Fibroblast of skin of left biceps (primary cell): ENCODE measurements around the gene UTS2B.

Experiments used
- DNase-seq, 2 experiments: peaks; one replicate each; pipeline ENCODE4 v3.0.0-alpha.2; 2013; ENCODE audit warnings: low read depth in 2 of 2

UTS2B gene

DNA sequence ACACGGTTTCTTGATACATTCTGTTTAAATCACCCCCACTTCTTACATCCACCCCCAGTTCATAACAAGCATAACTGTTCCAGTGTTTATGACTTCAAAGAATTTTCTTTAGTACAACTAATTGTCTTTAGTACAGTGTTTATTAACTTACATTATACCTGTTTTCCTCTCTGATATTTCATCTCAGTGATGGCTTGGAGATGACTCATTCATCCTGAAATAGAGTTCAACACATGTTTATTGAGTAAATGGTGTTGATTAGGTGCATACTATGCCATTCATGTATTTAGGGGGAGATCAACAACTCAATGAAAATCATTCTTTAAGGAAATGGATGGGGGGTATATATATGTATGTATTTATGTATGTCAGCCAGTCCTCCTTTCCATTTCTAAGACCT, 21.7 kb upstream of the UTS2B start:
- no peak for DNase-seq

DNA sequence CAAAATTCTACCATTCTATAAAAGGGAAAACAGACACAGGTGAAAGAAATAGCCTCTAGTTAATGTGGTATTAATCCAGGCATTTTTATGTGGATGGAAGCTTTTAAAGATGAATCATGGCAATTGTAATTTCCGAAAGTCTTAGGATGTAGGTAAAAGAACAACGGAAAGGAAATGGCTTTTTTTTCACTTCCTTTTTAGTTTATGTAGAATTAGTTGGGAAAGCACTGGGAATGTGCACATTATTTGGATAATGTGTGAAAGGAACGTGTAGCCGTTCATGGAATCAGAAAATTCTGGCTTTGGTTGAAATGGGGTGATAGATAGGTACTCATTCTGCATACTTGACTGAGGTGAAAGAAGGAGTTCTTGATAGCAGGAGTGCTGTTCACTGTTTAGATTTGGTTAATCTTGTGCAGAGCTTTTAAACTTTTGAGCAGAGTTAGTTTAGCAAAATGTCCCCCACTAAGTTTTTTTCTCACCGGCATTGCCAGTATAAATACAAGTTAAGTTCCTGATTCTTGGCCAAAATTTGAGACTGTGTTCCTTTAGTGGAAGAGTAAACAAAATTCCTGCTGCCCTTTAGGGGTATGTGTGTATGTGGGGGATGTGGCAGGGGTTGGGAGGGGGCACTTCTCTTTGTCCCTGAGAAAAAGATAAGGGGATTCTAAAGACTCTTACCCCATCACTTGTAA, 20.2 kb upstream of the UTS2B start:
- no peak for DNase-seq

GRCh38 chr3:191348098-191348497, 17.8 kb upstream of the UTS2B start:
- DNase-seq: no peak

GRCh38 chr3:191347228-191347627, 16.9 kb upstream of the UTS2B start:
- DNase-seq: no peak

DNA sequence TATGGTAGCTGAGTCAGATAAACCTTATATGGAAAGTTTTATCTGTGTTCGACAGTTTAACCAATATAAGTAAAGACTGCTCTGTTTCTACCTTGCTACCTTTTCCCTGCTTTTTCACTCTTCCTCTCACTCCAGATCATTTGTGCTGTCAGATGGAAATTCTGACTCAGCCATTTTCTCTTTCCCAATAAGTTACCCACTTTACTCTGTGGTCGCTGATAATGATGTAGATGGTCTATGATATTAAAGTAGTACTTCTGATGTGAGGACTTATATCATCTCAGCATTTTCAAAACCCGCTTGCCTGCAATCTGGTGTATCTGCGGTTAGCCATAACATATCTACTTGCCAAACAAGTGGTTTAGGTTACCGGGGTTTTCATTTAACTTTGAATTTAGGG, 15.0 kb upstream of the UTS2B start:
- DNase-seq: no peak

DNA sequence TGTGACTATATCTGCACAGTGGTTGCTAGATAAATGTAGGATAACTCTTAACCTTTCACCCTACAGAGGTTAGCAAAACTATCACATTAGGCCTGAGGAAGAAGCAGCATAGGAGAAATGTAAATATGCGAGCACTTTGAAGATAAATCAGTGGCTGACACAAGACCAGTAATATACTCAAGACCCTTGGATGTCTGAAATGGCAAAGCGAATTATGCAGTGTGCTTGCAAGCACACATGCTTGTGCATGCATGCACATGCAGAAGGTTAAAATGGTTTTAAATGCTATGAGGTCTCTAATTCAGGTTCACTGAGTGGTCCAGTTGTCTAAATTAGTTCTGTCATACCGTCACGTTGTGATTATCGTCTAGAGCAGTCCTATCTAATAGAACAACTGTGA, 13.6 kb upstream of the UTS2B start:
- DNase-seq: no peak

DNA sequence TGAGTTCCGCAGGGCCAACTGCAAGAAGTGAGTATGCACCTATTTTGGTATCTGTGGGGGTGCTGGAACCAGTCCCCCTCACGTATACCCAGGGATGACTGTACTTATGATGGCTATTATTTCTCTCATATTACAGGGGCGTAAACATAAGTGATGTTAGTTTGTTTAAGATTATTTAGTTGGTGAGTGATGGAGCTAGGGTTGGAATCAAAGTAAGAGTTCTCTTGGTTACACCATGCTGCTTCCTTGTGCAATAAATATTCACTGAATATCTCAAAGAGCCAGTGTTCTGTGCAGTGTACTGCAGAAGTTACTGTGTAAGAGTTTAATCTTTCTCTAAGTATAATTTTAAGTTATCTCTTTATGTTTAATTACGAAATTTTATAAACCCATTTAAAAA, 12.8 kb upstream of the UTS2B start:
- no peak for DNase-seq

- no peak for DNase-seq
Observed at GRCh38 chr3:191342411-191342810, 12.1 kb upstream of the UTS2B start.

- no peak for DNase-seq
Observed at GRCh38 chr3:191342006-191342405, 11.7 kb upstream of the UTS2B start.

- no peak for DNase-seq
Observed at GRCh38 chr3:191340966-191341365, 10.6 kb upstream of the UTS2B start.

DNA sequence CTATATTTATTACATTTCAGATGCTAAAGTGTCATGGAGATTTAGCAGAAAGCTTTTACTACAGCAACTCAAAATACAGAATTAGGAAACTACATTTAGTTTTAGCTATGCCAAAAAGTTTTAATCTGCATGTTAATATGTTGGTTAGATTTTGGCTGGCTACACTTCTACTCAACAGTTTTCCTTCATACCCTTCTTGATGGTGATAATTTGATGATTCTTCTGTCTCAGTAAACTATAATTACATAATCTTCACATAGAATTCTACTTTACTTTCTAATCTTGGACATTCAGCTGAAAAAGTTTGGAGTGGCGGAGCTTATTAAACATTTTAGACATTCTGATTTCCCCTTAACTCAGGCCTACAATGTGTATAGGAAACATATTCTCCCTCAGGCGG, 10.0 kb upstream of the UTS2B start:
- no peak for DNase-seq

GRCh38 chr3:191339316-191339917, 9.1 kb upstream of the UTS2B start:
- DNase-seq: no peak

GRCh38 chr3:191338177-191338488, 7.8 kb upstream of the UTS2B start:
- no peak for DNase-seq

DNA sequence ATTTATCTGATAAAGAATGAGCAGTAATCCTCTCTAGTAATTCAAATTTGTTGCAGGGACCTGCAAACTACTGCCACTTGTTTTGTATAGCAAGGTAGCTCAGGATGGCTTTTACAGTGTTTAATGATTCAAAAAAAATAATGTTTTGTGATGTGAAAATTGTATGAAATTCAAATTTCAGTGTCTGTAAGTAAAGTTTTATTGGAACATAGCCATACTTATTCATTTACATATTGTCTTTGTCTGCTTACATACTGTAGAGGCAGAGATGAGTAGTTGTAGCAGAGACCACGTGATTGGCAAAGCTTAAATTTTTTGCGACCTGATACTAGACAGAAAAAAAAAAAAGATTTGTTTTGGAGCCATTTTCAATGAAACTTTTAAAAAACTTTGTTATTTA, 6.5 kb upstream of the UTS2B start:
- no peak for DNase-seq

- DNase-seq: no peak
Observed at GRCh38 chr3:191334346-191334893, 4.1 kb upstream of the UTS2B start.

- DNase-seq: no peak
Observed at GRCh38 chr3:191333298-191333880, 3.1 kb upstream of the UTS2B start.

DNA sequence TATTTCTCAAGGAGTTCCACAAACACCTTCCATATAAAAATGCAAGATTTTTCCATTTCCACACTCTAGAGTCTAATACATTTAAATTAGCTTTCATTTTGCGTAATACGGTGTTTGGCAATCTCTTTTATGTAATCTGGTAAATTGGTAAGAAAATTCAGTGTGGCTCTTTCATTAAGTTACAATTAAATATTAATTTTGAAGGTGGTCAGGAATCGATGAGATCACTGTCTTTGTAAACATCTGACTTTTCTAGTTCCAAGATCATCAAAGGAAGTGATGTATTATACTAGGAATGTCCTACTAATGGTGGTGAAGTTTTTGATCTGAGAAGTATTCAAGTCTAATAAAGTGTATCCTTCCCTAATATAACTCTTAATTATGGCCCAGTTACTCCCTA, 1.1 kb upstream of the UTS2B start:
- DNase-seq: no peak

DNA sequence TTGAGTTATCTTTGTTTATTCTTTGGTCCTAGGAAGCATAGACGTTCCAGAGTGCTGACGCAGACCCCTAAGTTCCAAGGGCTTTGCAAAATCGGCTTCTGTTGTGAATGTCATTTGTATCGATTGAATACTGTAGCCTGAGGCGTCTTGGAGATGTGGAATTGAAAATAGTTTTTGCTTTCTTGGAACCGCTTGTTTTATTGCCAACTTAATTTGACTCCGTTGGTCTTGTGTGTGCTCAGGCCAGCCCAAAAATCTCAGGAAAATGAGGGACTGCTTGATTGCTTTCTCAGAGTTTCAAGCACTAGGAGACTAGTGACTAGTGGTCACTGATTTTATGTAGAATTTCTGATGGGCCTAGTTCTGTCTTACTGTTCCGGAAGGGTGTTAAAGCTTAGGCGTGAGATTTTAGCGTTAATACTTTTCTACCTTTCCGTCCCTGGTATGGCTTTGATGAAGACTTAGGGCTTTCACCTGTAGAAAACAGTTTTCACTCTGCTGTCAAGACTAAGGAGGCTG, 263 bp upstream of the UTS2B start:
- DNase-seq: peak; percentile 29 to 36

GRCh38 chr3:191328962-191329653, 1.2 kb downstream of the UTS2B start, which contains the start of gene CCDC50:
Gene CCDC50 (plus strand): TSS chr3:191329394. CDS start chr3:191329675, 281 bp downstream.
- DNase-seq: peak in 1 of 2 experiments; percentile 36

- no peak for DNase-seq
Observed at GRCh38 chr3:191328383-191328961, 1.9 kb downstream of the UTS2B start.

DNA sequence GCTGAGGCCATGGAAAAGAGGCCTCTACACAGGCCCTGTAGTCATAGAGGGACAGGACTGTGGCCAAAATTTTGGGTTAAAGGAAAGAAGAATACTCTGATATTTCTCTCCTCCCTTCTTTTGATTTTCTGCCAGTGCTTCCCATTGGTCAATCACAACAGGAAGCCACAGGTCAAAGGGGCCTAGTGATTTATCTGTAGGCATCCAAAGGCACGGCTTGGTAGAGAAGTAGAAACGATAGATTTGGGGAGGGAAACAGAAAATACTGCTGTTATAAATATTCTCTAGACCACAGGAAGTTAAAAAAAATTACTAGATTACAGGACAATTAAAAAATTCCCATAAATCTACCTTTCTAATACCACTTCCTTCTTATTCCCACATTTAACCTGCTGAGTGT, 2.8 kb downstream of the UTS2B start:
- no peak for DNase-seq

DNA sequence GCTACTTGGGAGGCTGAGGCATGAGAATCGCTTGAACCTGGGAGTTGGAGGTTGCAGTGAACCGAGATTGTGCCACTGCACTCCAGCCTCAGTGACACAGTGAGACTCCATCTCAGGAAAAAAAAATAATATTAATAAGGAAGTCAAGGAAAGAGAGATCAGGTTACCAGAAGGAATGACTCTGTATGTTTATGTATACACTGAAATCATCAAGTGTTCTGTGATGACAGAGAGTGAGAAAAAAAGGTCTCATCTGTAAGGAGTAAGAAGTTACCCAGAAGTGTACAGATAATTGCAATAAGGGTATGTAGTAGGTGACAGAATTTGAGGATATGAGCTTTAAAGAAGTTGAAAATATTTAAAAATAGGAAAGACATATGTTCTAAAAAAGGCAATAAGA, 5.4 kb downstream of the UTS2B start:
- DNase-seq: no peak
